ENCODE data around the gene TMEM82. TPM values are rescaled to one million over a fixed set of nuclear protein-coding genes. Genes with fewer than 3 reads are reported as not detected.

TMEM82 gene
- total and polyA plus RNA-seq, 8 donors: 0.10 to 4.9 (median 1.5) TPM; not detected in 4

DNA sequence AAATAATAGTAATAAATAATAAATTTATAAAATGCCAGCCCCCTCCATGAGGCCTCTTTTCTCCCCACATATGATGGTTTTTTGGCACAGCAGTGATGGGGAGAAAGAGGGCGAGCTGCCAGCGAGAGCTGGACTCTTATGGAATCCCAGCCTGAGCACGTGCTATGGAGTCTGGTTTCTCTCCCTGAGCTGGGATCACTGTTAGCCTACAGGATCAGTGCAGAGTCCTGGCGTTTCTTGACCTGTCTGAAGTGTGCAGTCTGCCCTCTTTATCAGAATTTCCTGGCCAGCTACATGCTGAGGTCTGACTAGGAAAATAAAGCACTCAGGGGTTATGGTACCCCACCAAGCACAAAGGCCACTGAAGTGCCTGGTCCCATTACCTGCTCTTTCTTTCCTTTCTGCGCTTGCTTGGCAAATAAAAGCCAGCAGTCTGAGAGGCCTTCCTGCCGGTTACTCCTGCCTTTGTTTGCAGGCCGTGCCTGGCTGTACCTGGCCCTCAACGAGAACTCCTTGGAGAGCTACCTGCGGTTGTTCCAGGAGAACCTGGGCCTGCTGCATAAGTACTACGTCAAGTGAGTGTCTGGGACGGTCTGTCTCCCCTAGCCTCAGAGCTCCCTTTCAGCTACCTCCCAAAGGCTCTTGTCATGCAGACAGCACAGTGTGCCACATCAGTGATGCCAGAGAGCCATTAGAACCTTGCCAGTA lies 24.7 kb upstream of the TMEM82 start:
- WGBS, 5 donors: 28 to 52% (median 48%) methylated on average over 11 of the region's 11 CpGs
- Histone ChIP-seq H3K4me1 (peaks cover 27 to 76% (median 43%) of the 10 kb centered on the region in 4 donors), H3K4me3 (no peak overlapping the region), H3K36me3 (peaks cover 43 to 69% (median 64%) of the 10 kb centered on the region in 4 donors), H3K27ac (peak overlapping the region; percentile 72 to 91 (median 85)), H3K27me3 (no peaks in the 10 kb centered on the region), H3K9me3 (no peaks in the 10 kb centered on the region)
- intact Hi-C loops (cut with DNase I; ENCODE audit: low total_unique reads): no loop called here
- DNase-seq: peak; percentile 74 to 82
- TF ChIP-seq POLR2AphosphoS5 (IDR thresholded peaks at IDR 0.05): peak in 1 of 3 donors; percentile 31
- TF ChIP-seq POLR2A (IDR thresholded peaks at IDR 0.05): no peak
- TF ChIP-seq EP300 (IDR thresholded peaks at IDR 0.05): no peak
- TF ChIP-seq, protein P1, sequence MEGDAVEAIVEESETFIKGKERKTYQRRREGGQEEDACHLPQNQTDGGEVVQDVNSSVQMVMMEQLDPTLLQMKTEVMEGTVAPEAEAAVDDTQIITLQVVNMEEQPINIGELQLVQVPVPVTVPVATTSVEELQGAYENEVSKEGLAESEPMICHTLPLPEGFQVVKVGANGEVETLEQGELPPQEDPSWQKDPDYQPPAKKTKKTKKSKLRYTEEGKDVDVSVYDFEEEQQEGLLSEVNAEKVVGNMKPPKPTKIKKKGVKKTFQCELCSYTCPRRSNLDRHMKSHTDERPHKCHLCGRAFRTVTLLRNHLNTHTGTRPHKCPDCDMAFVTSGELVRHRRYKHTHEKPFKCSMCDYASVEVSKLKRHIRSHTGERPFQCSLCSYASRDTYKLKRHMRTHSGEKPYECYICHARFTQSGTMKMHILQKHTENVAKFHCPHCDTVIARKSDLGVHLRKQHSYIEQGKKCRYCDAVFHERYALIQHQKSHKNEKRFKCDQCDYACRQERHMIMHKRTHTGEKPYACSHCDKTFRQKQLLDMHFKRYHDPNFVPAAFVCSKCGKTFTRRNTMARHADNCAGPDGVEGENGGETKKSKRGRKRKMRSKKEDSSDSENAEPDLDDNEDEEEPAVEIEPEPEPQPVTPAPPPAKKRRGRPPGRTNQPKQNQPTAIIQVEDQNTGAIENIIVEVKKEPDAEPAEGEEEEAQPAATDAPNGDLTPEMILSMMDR (IDR thresholded peaks at IDR 0.05): peak in 1 of 7 experiments; percentile 4

DNA sequence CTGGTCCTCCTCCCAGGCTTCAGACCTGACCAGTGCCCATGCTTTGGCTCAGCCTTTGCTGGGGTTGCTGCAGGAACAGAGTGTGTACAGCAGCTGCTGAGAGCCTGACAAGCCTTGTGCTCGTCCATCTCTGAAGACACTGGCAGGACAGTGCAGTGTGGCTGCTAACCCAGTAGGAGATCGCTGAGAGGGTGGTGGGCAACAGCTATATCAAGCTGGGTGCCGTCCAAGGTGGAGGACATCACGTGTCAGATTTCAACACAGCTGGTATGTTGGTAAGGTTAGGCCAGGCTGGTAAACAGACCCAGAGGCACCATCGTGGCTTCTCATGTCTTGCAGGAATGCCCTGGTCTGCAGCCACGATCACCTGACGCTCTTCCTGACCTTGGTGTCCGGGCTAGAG lies 24.1 kb upstream of the TMEM82 start:
- H3K4me1 ChIP-seq: peaks cover 27 to 74% (median 43%) of the 10 kb centered on the region in 4 donors

DNA sequence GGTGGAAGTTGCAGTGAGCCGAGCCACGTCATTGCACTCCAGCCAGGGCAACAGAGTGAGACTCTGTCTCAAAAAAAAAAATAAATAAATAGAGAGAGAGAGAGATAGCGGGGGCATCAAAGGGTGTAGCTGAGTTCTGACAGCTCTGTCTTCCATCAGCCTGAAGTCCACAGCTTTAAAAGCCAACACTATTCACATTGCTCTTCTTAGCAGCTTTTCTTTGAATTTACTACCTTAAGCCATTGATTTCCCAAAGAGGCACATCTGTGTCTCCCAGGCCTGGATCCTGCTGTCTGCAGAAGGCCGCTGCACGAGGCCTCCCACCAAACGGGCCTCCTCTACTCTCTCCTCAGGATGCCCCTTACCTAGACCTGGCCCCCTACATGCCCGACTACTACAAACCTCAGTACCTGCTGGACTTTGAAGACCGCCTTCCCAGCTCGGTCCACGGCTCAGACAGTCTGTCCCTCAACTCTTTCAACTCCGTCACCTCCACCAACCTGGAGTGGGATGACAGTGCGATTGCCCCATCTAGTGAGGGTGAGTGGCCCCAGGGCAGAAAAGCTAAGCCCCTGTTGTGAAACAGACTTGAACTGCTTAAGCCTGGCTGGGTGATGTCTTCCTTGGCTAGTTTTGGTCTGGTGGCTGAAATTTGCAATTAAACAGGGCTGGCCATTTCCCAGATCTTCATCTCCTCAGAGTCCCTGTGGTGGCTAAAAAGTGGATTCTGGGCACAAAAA lies 22.7 kb upstream of the TMEM82 start:
- H3K4me1 ChIP-seq: peaks cover 26 to 60% (median 35%) of the 10 kb centered on the region in 4 donors
- intact Hi-C loops (cut with DNase I; ENCODE audit: low total_unique reads): no loop called here
- H3K27me3 ChIP-seq: no peaks in the 10 kb centered on the region
- no peak for TF ChIP-seq POLR2A (IDR thresholded peaks at IDR 0.05)
- TF ChIP-seq EP300 (IDR thresholded peaks at IDR 0.05): no peak
- no peak for TF ChIP-seq POLR2AphosphoS5 (IDR thresholded peaks at IDR 0.05)
- TF ChIP-seq, protein P1 (IDR thresholded peaks at IDR 0.05): no peak
- H3K4me3 ChIP-seq: no peak overlapping the region
- H3K27ac ChIP-seq: peak overlapping the region in 2 of 5 donors; percentile 85 to 91
- no peak for DNase-seq
- peaks cover 50 to 87% (median 82%) of the 10 kb centered on the region in 4 donors for H3K36me3 ChIP-seq
- H3K9me3 ChIP-seq: no peaks in the 10 kb centered on the region
- WGBS, 5 donors: 91 to 96% (median 94%) methylated on average over 12 of the region's 12 CpGs

More for the DNA sequence above, 24.1 kb upstream of the TMEM82 start:
- peaks cover 49 to 75% (median 70%) of the 10 kb centered on the region in 4 donors for H3K36me3 ChIP-seq
- peak in 1 of 2 donors; percentile 55 for DNase-seq
- WGBS, 5 donors: 54 to 81% (median 58%) methylated on average over 7 to 8 of the region's 8 CpGs
- H3K9me3 ChIP-seq: no peaks in the 10 kb centered on the region
- TF ChIP-seq, protein P1 (IDR thresholded peaks at IDR 0.05): no peak
- TF ChIP-seq POLR2A (IDR thresholded peaks at IDR 0.05): no peak
- TF ChIP-seq POLR2AphosphoS5 (IDR thresholded peaks at IDR 0.05): no peak
- TF ChIP-seq EP300 (IDR thresholded peaks at IDR 0.05): no peak
- intact Hi-C loops (cut with DNase I; ENCODE audit: low total_unique reads): no loop called here
- no peak overlapping the region for H3K4me3 ChIP-seq
- H3K27ac ChIP-seq: peak overlapping the region; percentile 72 to 91 (median 85)
- H3K27me3 ChIP-seq: no peaks in the 10 kb centered on the region

DNA sequence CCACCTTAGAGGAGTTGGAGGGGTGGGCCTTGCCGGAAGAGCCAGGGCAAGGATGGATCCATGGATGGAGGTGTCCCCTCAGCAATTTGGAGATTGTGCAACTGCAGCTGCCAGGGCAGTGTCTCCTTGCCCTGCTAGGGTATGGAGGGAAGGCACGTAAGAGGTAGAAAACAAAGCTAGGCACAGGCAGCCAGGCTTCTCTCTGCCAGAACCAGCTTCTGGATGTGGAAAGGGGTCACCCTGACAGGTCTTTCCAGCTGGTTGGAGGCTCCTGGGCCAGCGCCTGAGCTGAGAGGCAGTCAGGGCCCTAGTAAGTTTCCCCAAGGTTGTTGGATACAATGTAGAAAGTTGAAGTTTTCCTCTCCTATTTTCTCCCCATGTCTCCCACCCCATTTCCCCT lies 21.4 kb upstream of the TMEM82 start:
- Histone ChIP-seq H3K27me3 (no peaks in the 10 kb centered on the region), H3K27ac (peak overlapping the region in 1 of 5 donors; percentile 85), H3K9me3 (no peaks in the 10 kb centered on the region), H3K4me1 (peaks cover 19 to 47% (median 26%) of the 10 kb centered on the region in 4 donors), H3K36me3 (peaks cover 60 to 99% (median 95%) of the 10 kb centered on the region in 4 donors), H3K4me3 (no peak overlapping the region)
- WGBS, 5 donors: 94 to 99% (median 96%) methylated on average over 3 of the region's 3 CpGs
- DNase-seq: no peak
- intact Hi-C loops (cut with DNase I; ENCODE audit: low total_unique reads): no loop called here
- TF ChIP-seq EP300 (IDR thresholded peaks at IDR 0.05) (no peak), POLR2AphosphoS5 (IDR thresholded peaks at IDR 0.05) (no peak), POLR2A (IDR thresholded peaks at IDR 0.05) (no peak)
- TF ChIP-seq, protein P1 (IDR thresholded peaks at IDR 0.05): no peak

Measured in stomach (tissue), 9 donors.